ENCODE measurements around the gene METTL1.

METTL1 gene

GRCh38 chr12:57782608-57783465 is 10.9 kb upstream of the METTL1 start, which contains the start of gene TSFM:
Gene TSFM, plus strand, starts transcription at chr12:57782787. Its CDS starts 15 bp downstream, at chr12:57782802.
- ChIA-PET POLR2A (interaction anchor here (0.7 to 3.1 kb wide), 12 partner anchors 8 to 121 kb away, joined by 3 to 28 read pairs (median 4); partner anchors contain the start of genes AVIL, CDK4, EEF1AKMT3 and METTL1), CTCF (interaction anchor here (1.0 to 1.6 kb wide), 4 partner anchors 9 to 23 kb away, joined by 3 to 5 read pairs (median 4); partner anchors contain the start of genes EEF1AKMT3 and METTL1)
- TF ChIP-seq ELF4 (IDR thresholded peaks at IDR 0.05) (peak; percentile 27; the same call in 1 of the 2 replicates), FOXK2 (IDR thresholded peaks at IDR 0.05) (peak; percentile 58; the same call in 1 of the 2 replicates), NFRKB (IDR thresholded peaks at IDR 0.05) (no peak), L3MBTL2 (conservative IDR thresholded peaks at IDR 0.05) (peak; percentile 34)
- DNase-seq (ENCODE audit: extremely low spot score) = peak; percentile 87

GRCh38 chr12:57782243-57782607 is 10.3 kb upstream of the METTL1 start:
- no peak for TF ChIP-seq TARDBP (IDR thresholded peaks at IDR 0.05)
- POLR2A ChIA-PET = interaction anchor here (1.0 to 3.1 kb wide), 8 partner anchors 10 to 121 kb away, joined by 3 to 28 read pairs (median 4); partner anchors contain the start of genes AVIL, EEF1AKMT3, METTL1 and TSPAN31
- no peak for DNase-seq (ENCODE audit: extremely low spot score)
- CTCF ChIA-PET = interaction anchor here (1.2 to 1.6 kb wide), 2 partner anchors 21 to 22 kb away, joined by 4 to 5 read pairs; no protein-coding TSS in a partner anchor

GRCh38 chr12:57781801-57782200 is 9.9 kb upstream of the METTL1 start:
- CTCF ChIA-PET = interaction anchor here (1.1 kb wide), 1 partner anchor 10 kb away, joined by 3 read pairs; the partner anchor contains the start of gene METTL1
- TF ChIP-seq TARDBP (IDR thresholded peaks at IDR 0.05) = no peak
- no peak for TF ChIP-seq SUZ12 (IDR thresholded peaks at IDR 0.05)
- TF ChIP-seq HDGF (IDR thresholded peaks at IDR 0.05; ENCODE audit: borderline replicate concordance) = no peak
- no peak for TF ChIP-seq CTBP1 (IDR thresholded peaks at IDR 0.05; ENCODE audit: borderline replicate concordance)
- no peak for TF ChIP-seq FOXK2 (IDR thresholded peaks at IDR 0.05)
- TF ChIP-seq ELF4 (IDR thresholded peaks at IDR 0.05) = no peak
- no peak for TF ChIP-seq FOXM1 (IDR thresholded peaks at IDR 0.05; ENCODE audit: borderline replicate concordance)
- TF ChIP-seq LEF1 (IDR thresholded peaks at IDR 0.05; ENCODE audit: borderline replicate concordance) = no peak
- TF ChIP-seq FOXA1 (IDR thresholded peaks at IDR 0.05) = no peak
- no peak for TF ChIP-seq L3MBTL2 (conservative IDR thresholded peaks at IDR 0.05)
- no peak for TF ChIP-seq PKNOX1 (IDR thresholded peaks at IDR 0.05)
- no peak for TF ChIP-seq ARNT (IDR thresholded peaks at IDR 0.05)
- no peak for TF ChIP-seq BHLHE40 (IDR thresholded peaks at IDR 0.05; ENCODE audit: borderline replicate concordance)
- TF ChIP-seq NFRKB (IDR thresholded peaks at IDR 0.05) = no peak
- no peak for TF ChIP-seq ZNF384 (IDR thresholded peaks at IDR 0.05)
- no peak for TF ChIP-seq SP1 (IDR thresholded peaks at IDR 0.05)
- POLR2A ChIA-PET = interaction anchor here (2.1 to 3.1 kb wide), 2 partner anchors 9 to 25 kb away, joined by 8 to 28 read pairs; partner anchors contain the start of genes EEF1AKMT3 and METTL1
- DNase-seq (ENCODE audit: extremely low spot score) = no peak

- CTCF ChIA-PET = interaction anchor here (1.1 kb wide), 1 partner anchor 9 kb away, joined by 3 read pairs; the partner anchor contains the start of gene METTL1
- no peak for TF ChIP-seq ELF4 (IDR thresholded peaks at IDR 0.05)
- no peak for TF ChIP-seq ARNT (IDR thresholded peaks at IDR 0.05)
- no peak for TF ChIP-seq ZNF384 (IDR thresholded peaks at IDR 0.05)
- no peak for TF ChIP-seq NFRKB (IDR thresholded peaks at IDR 0.05)
- TF ChIP-seq L3MBTL2 (conservative IDR thresholded peaks at IDR 0.05) = no peak
- DNase-seq (ENCODE audit: extremely low spot score) = no peak
- POLR2A ChIA-PET = interaction anchor here (3.1 kb wide), 1 partner anchor 9 kb away, joined by 28 read pairs; the partner anchor contains the start of genes EEF1AKMT3 and METTL1
Observed at GRCh38 chr12:57781244-57781643, 9.3 kb upstream of the METTL1 start.

- TF ChIP-seq FOXA1 (IDR thresholded peaks at IDR 0.05) = no peak
- TF ChIP-seq NFRKB (IDR thresholded peaks at IDR 0.05) = no peak
- no peak for TF ChIP-seq L3MBTL2 (conservative IDR thresholded peaks at IDR 0.05)
- no peak for TF ChIP-seq LEF1 (IDR thresholded peaks at IDR 0.05; ENCODE audit: borderline replicate concordance)
- no peak for TF ChIP-seq ARNT (IDR thresholded peaks at IDR 0.05)
- no peak for TF ChIP-seq PKNOX1 (IDR thresholded peaks at IDR 0.05)
- TF ChIP-seq FOXM1 (IDR thresholded peaks at IDR 0.05; ENCODE audit: borderline replicate concordance) = no peak
- no peak for TF ChIP-seq SUZ12 (IDR thresholded peaks at IDR 0.05)
- TF ChIP-seq SP1 (IDR thresholded peaks at IDR 0.05) = no peak
- TF ChIP-seq CTBP1 (IDR thresholded peaks at IDR 0.05; ENCODE audit: borderline replicate concordance) = no peak
- TF ChIP-seq FOXK2 (IDR thresholded peaks at IDR 0.05) = no peak
- no peak for TF ChIP-seq ZNF384 (IDR thresholded peaks at IDR 0.05)
- TF ChIP-seq BHLHE40 (IDR thresholded peaks at IDR 0.05; ENCODE audit: borderline replicate concordance) = no peak
- no peak for TF ChIP-seq ELF4 (IDR thresholded peaks at IDR 0.05)
- CTCF ChIA-PET = interaction anchor here (0.7 kb wide), 1 partner anchor 1148 kb away, joined by 3 read pairs; no protein-coding TSS in a partner anchor
- no peak for DNase-seq (ENCODE audit: extremely low spot score)
- POLR2A ChIA-PET = interaction anchor here (3.1 kb wide), 1 partner anchor 8 kb away, joined by 28 read pairs; the partner anchor contains the start of genes EEF1AKMT3 and METTL1
Observed at GRCh38 chr12:57780284-57780897, 8.5 kb upstream of the METTL1 start.

- ChIA-PET POLR2A (no interaction called here), CTCF (interaction anchor here (0.7 kb wide), 1 partner anchor 1149 kb away, joined by 3 read pairs; no protein-coding TSS in a partner anchor)
- DNase-seq (ENCODE audit: extremely low spot score) = no peak
- no peak for TF ChIP-seq NFRKB (IDR thresholded peaks at IDR 0.05)
- no peak for TF ChIP-seq SP1 (IDR thresholded peaks at IDR 0.05)
- TF ChIP-seq LEF1 (IDR thresholded peaks at IDR 0.05; ENCODE audit: borderline replicate concordance) = no peak
- TF ChIP-seq ZNF384 (IDR thresholded peaks at IDR 0.05) = no peak
- no peak for TF ChIP-seq CTBP1 (IDR thresholded peaks at IDR 0.05; ENCODE audit: borderline replicate concordance)
- TF ChIP-seq TARDBP (IDR thresholded peaks at IDR 0.05) = no peak
- TF ChIP-seq FOXA1 (IDR thresholded peaks at IDR 0.05) = no peak
- TF ChIP-seq FOXK2 (IDR thresholded peaks at IDR 0.05) = no peak
- TF ChIP-seq BHLHE40 (IDR thresholded peaks at IDR 0.05; ENCODE audit: borderline replicate concordance) = no peak
Observed at GRCh38 chr12:57779736-57780135, 7.8 kb upstream of the METTL1 start.
